GM06990 (cell line): ENCODE measurements around the gene ZNF213.

ENCODE experiments used
- DNase-seq: peaks from one replicate; pipeline ENCODE4 v3.0.0-alpha.2; 2011; ENCODE audit not compliant: insufficient read length; ENCODE audit errors: extremely low read depth
- H3K27me3 ChIP-seq: replicated peaks from 2 replicates; pipeline ENCODE4 v1.6.0; 2011; ENCODE audit warnings: low read length; ENCODE audit not compliant: control insufficient read depth, insufficient read depth
- H3K36me3 ChIP-seq: 2 replicates; pipeline ENCODE4 v1.5.1; 2011; ENCODE audit warnings: low read length; ENCODE audit not compliant: control insufficient read depth, insufficient read depth
- H3K4me3 ChIP-seq: replicated peaks from 2 replicates; pipeline ENCODE4 v1.5.1; 2011; ENCODE audit warnings: low read depth, mild to moderate bottlenecking, control low read depth, low read length
- CTCF ChIP-seq: IDR thresholded peaks from 2 replicates; pipeline ENCODE4 v1.5.1; 2011; ENCODE audit warnings: low read length, control low read depth, mild to moderate bottlenecking, inconsistent platforms; ENCODE audit not compliant: insufficient read depth, poor library complexity, severe bottlenecking

ZNF213 gene

GRCh38 chr16:3088925-3089716, 45.7 kb upstream of the ZNF213 start:
- Histone ChIP-seq H3K27me3 (no peaks in the 10 kb centered on the region), H3K36me3 (no peaks in the 10 kb centered on the region), H3K4me3 (no peak overlapping the region)
- no peak for DNase-seq
- no peak for TF ChIP-seq CTCF

GRCh38 chr16:3089717-3090592, 44.9 kb upstream of the ZNF213 start:
- no peaks in the 10 kb centered on the region for H3K36me3 ChIP-seq
- H3K4me3 ChIP-seq, result no peak overlapping the region
- DNase-seq, result no peak

GRCh38 chr16:3091551-3091950, 43.3 kb upstream of the ZNF213 start:
- Histone ChIP-seq H3K36me3 (no peaks in the 10 kb centered on the region), H3K4me3 (no peak overlapping the region), H3K27me3 (no peaks in the 10 kb centered on the region)
- TF ChIP-seq CTCF, result no peak
- no peak for DNase-seq

More at GRCh38 chr16:3089717-3090592, 44.9 kb upstream of the ZNF213 start:
- H3K27me3 ChIP-seq, result no peaks in the 10 kb centered on the region
- no peak for TF ChIP-seq CTCF

GRCh38 chr16:3092501-3092941, 42.3 kb upstream of the ZNF213 start:
- no peaks in the 10 kb centered on the region for H3K36me3 ChIP-seq
- TF ChIP-seq CTCF, result no peak
- DNase-seq, result no peak
- H3K4me3 ChIP-seq, result no peak overlapping the region
- no peaks in the 10 kb centered on the region for H3K27me3 ChIP-seq

- Histone ChIP-seq H3K4me3 (no peak overlapping the region), H3K36me3 (no peaks in the 10 kb centered on the region), H3K27me3 (no peaks in the 10 kb centered on the region)
- TF ChIP-seq CTCF, result peak; percentile 77
- DNase-seq, result no peak
These were observed 40.4 kb upstream of the ZNF213 start for GRCh38 chr16:3094289-3095027.
